GM19043 (cell line): Measurements from ENCODE around the gene P2RY2.

Experiments used
- ATAC-seq: cut with Tn5 transposase; IDR thresholded peaks from one replicate; pipeline ENCODE4 v1.9.1; 2021; ENCODE audit warnings: low read depth; ENCODE audit not compliant: unreplicated experiment

Gene P2RY2

GRCh38 chr11:73203790-73204189, 14.3 kb upstream of the P2RY2 start:
- no peak for ATAC-seq

- ATAC-seq, result no peak
Observed at GRCh38 chr11:73204711-73205121, 13.4 kb upstream of the P2RY2 start.

- no peak for ATAC-seq
Observed at GRCh38 chr11:73205661-73206343, 12.3 kb upstream of the P2RY2 start.

GRCh38 chr11:73206801-73207200, 11.3 kb upstream of the P2RY2 start:
- no peak for ATAC-seq

GRCh38 chr11:73209892-73210291, 8.2 kb upstream of the P2RY2 start:
- no peak for ATAC-seq

GRCh38 chr11:73210916-73211667, 7.0 kb upstream of the P2RY2 start:
- ATAC-seq, result no peak

GRCh38 chr11:73213196-73214143, 4.6 kb upstream of the P2RY2 start:
- ATAC-seq, result no peak

- no peak for ATAC-seq
Observed at GRCh38 chr11:73215191-73216134, 2.6 kb upstream of the P2RY2 start.

- no peak for ATAC-seq
Observed at GRCh38 chr11:73216465-73216864, 1.6 kb upstream of the P2RY2 start.

GRCh38 chr11:73217131-73217809, 811 bp upstream of the P2RY2 start:
- ATAC-seq, result no peak

- ATAC-seq, result no peak
Observed at GRCh38 chr11:73217810-73218105, 323 bp upstream of the P2RY2 start.

- ATAC-seq, result no peak
Observed at GRCh38 chr11:73218830-73219215, 742 bp downstream of the P2RY2 start.

GRCh38 chr11:73219396-73220285, 1.6 kb downstream of the P2RY2 start:
- no peak for ATAC-seq

GRCh38 chr11:73221451-73221850, 3.4 kb downstream of the P2RY2 start:
- ATAC-seq, result no peak

- no peak for ATAC-seq
Observed at GRCh38 chr11:73221996-73222395, 3.9 kb downstream of the P2RY2 start.

GRCh38 chr11:73223998-73224730, 6.1 kb downstream of the P2RY2 start:
- no peak for ATAC-seq

- no peak for ATAC-seq
Observed at GRCh38 chr11:73225001-73225686, 7.1 kb downstream of the P2RY2 start.
